GM23248 (cell line): ENCODE results near the gene INHBB. TPM values are rescaled to one million over a fixed set of nuclear protein-coding genes. Genes with fewer than 3 reads are reported as not detected.

ENCODE experiments used
- DNase-seq: peaks from one replicate; pipeline ENCODE4 v3.0.0-alpha.2; 2015
- H2AFZ ChIP-seq: fragments of 200-600 bp; sonication (generic); 2 replicates; pipeline ENCODE4 v1.6.1; 2016; ENCODE audit warnings: antibody characterized with exemption
- H3F3A ChIP-seq: fragments of 200-600 bp; sonication (generic); 2 replicates; pipeline ENCODE4 v1.6.1; 2016; ENCODE audit warnings: mild to moderate bottlenecking, antibody characterized with exemption, mixed run types; ENCODE audit not compliant: insufficient read depth
- H3K27ac ChIP-seq: fragments of 200-600 bp; sonication (generic); 2 replicates; pipeline ENCODE4 v1.5.1; 2016; ENCODE audit warnings: mild to moderate bottlenecking
- H3K27me3 ChIP-seq: fragments of 200-600 bp; sonication (generic); replicated peaks from 2 replicates; pipeline ENCODE4 v1.6.1; 2016; ENCODE audit warnings: mild to moderate bottlenecking; ENCODE audit not compliant: insufficient read depth
- H3K36me3 ChIP-seq: fragments of 200-600 bp; sonication (generic); 2 replicates; pipeline ENCODE4 v1.6.1; 2016; ENCODE audit warnings: low read depth, mild to moderate bottlenecking
- H3K4me1 ChIP-seq: fragments of 200-600 bp; sonication (generic); 2 replicates; pipeline ENCODE4 v1.6.1; 2016; ENCODE audit warnings: mild to moderate bottlenecking; ENCODE audit not compliant: insufficient read depth
- H3K4me2 ChIP-seq: fragments of 200-600 bp; sonication (generic); one replicate; pipeline ENCODE4 v1.6.1; 2016; ENCODE audit warnings: mild to moderate bottlenecking; ENCODE audit not compliant: unreplicated experiment
- H3K4me3 ChIP-seq: fragments of 200-600 bp; sonication (generic); 2 replicates; pipeline ENCODE4 v1.5.1; 2016; ENCODE audit warnings: mild to moderate bottlenecking
- H3K79me2 ChIP-seq: fragments of 200-600 bp; sonication (generic); 2 replicates; pipeline ENCODE4 v1.6.1; 2016; ENCODE audit warnings: mild to moderate bottlenecking; ENCODE audit not compliant: insufficient read depth
- H3K9ac ChIP-seq: fragments of 200-600 bp; sonication (generic); 2 replicates; pipeline ENCODE4 v1.6.1; 2016; ENCODE audit warnings: mild to moderate bottlenecking
- H3K9me2 ChIP-seq: fragments of 200-600 bp; sonication (generic); 2 replicates; pipeline ENCODE4 v1.6.1; 2016; ENCODE audit warnings: mixed run types, mild to moderate bottlenecking, moderate library complexity; ENCODE audit not compliant: insufficient read depth
- H3K9me3 ChIP-seq: fragments of 200-600 bp; sonication (generic); one replicate; pipeline ENCODE4 v1.6.1; 2017; ENCODE audit warnings: low read depth
- H4K20me1 ChIP-seq: fragments of 200-600 bp; sonication (generic); 2 replicates; pipeline ENCODE4 v1.6.0; 2016; ENCODE audit not compliant: insufficient read depth
- EZH2 ChIP-seq: fragments of 200-600 bp; sonication (generic); IDR thresholded peaks from 2 replicates; pipeline ENCODE4 v1.6.1; 2018; ENCODE audit warnings: antibody characterized with exemption, mild to moderate bottlenecking; ENCODE audit not compliant: insufficient read depth, poor library complexity, severe bottlenecking
- EZH2phosphoT487 ChIP-seq: fragments of 200-600 bp; sonication (generic); IDR thresholded peaks from 2 replicates; pipeline ENCODE4 v1.6.1; 2018; ENCODE audit warnings: antibody characterized with exemption, moderate library complexity, mild to moderate bottlenecking, low read depth; ENCODE audit not compliant: insufficient read depth
- WGBS, 2 experiments: methylation state at CpG; one replicate each; pipeline ENCODE4 v1.1.6; 2015 to 2017; ENCODE audit warnings: low lambda C conversion rate in 2 of 2, low coverage in 1 of 2; ENCODE audit errors: missing lambda C conversion rate in 2 of 2; 5-methylcytosine and 5-hydroxymethylcytosine counted together
- in situ Hi-C: fragments of 300-500 bp; cut with MboI; formaldehyde crosslinking; loops from 2 replicates; pipeline ENCODE4 v1.15.0; 2020
- polyA plus RNA-seq: library from polyadenylated mRNA; unstranded; fragments of >200 nt; fragmentation: Nextera tagmentation; extraction: Ambion mirVana; gene quantifications from 2 replicates; pipeline ENCODE4 v1.2.1, GENCODE V29; 2016
- total RNA-seq: library from RNA; depleted of rRNA; stranded (reverse); fragments of >200 nt; shearing (Covaris generic); gene quantifications from 2 replicates; pipeline ENCODE4 v1.2.3, GENCODE V29; 2014

Gene INHBB
- total and polyA plus RNA-seq, 2 experiments from 2014 or later: 0.49 to 5.6 TPM

- Histone ChIP-seq H3F3A (peaks cover 18% of the 10 kb centered on the region), H3K4me1 (peaks cover 6% of the 10 kb centered on the region; the same call in 1 of the 2 replicates), H3K9me2 (no peaks in the 10 kb centered on the region), H2AFZ (no peak overlapping the region), H3K27ac (no peak overlapping the region), H3K9me3 (no peaks in the 10 kb centered on the region), H3K36me3 (no peaks in the 10 kb centered on the region; the same call in 1 of the 2 replicates), H3K27me3 (no peaks in the 10 kb centered on the region), H3K9ac (no peak overlapping the region), H4K20me1 (no peaks in the 10 kb centered on the region), H3K4me3 (no peak overlapping the region), H3K79me2 (no peaks in the 10 kb centered on the region), H3K4me2 (no peak overlapping the region)
- TF ChIP-seq EZH2phosphoT487 (no peak), EZH2 (no peak)
- DNase-seq: no peak
- in situ Hi-C loops: no loop called here
- WGBS, 2 experiments: 89 to 90% methylated on average over 10 of the region's 10 CpGs
Observed at GRCh38 chr2:120300385-120300784, 45.6 kb upstream of the INHBB start.

DNA sequence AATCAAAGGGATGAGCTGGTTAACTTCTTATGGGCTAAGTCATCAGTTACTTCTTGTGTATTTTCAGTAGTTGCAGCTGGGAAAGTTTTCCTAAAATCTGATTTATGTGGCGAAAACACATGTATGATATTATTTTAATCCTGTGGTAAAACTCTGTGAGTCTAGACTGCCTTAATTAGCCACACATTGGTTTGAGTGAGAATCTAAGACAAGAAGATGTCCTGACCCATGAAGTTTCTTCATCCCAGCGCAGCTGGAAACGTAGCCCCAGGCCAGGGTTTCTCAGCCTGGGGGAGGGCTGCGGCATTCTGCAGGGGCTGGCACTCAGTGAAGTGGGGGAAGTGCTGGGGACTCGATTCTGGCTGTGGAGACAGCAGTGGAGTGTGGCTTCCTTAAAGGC lies 44.7 kb upstream of the INHBB start:
- Histone ChIP-seq H3K4me3 (no peak overlapping the region), H3K79me2 (no peaks in the 10 kb centered on the region), H3K4me2 (no peak overlapping the region), H3K9me3 (no peaks in the 10 kb centered on the region), H3K27ac (no peak overlapping the region), H3F3A (peaks cover 18% of the 10 kb centered on the region), H3K4me1 (peaks cover 6% of the 10 kb centered on the region; the same call in 1 of the 2 replicates), H3K9me2 (no peaks in the 10 kb centered on the region), H4K20me1 (no peaks in the 10 kb centered on the region), H3K27me3 (no peaks in the 10 kb centered on the region), H3K9ac (no peak overlapping the region), H2AFZ (no peak overlapping the region), H3K36me3 (no peaks in the 10 kb centered on the region; the same call in 1 of the 2 replicates)
- no peak for DNase-seq
- no peak for TF ChIP-seq EZH2phosphoT487
- no peak for TF ChIP-seq EZH2
- in situ Hi-C loops: no loop called here
- 72 to 79% methylated on average over 5 of the region's 5 CpGs for WGBS, 2 experiments

DNA sequence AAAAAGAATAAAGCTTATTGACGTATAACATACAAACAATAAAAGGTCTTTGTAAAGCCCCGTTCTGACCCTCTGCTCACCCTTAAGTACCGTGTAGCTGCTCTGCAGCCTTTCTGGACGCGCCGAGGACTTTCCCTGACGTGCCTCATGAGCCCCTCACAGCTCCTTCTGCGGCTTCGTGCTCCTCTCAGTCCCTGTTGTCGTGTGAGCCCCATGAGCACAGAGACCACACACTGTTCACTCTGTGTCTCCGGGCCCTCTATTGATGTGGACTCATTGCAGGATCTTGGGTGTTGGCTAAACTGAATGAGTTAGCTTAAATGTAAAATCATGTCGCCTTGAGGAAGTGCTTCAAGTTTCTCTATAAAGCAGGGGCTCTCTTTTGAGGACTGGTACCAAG lies 43.6 kb upstream of the INHBB start:
- no peaks in the 10 kb centered on the region; the same call in 1 of the 2 replicates for H3K36me3 ChIP-seq
- no peaks in the 10 kb centered on the region for H3K27me3 ChIP-seq
- TF ChIP-seq EZH2: no peak
- TF ChIP-seq EZH2phosphoT487: no peak
- no peak overlapping the region for H3K27ac ChIP-seq
- DNase-seq: no peak
- H4K20me1 ChIP-seq: no peaks in the 10 kb centered on the region
- peaks cover 6% of the 10 kb centered on the region; the same call in 1 of the 2 replicates for H3K4me1 ChIP-seq
- peaks cover 17% of the 10 kb centered on the region for H3F3A ChIP-seq
- no peak overlapping the region for H3K4me3 ChIP-seq
- H3K9ac ChIP-seq: no peak overlapping the region
- 89 to 93% methylated on average over 12 of the region's 12 CpGs for WGBS, 2 experiments
- in situ Hi-C loops: no loop called here
- H3K79me2 ChIP-seq: no peaks in the 10 kb centered on the region
- no peaks in the 10 kb centered on the region for H3K9me3 ChIP-seq
- H2AFZ ChIP-seq: no peak overlapping the region
- no peaks in the 10 kb centered on the region for H3K9me2 ChIP-seq
- H3K4me2 ChIP-seq: no peak overlapping the region

DNA sequence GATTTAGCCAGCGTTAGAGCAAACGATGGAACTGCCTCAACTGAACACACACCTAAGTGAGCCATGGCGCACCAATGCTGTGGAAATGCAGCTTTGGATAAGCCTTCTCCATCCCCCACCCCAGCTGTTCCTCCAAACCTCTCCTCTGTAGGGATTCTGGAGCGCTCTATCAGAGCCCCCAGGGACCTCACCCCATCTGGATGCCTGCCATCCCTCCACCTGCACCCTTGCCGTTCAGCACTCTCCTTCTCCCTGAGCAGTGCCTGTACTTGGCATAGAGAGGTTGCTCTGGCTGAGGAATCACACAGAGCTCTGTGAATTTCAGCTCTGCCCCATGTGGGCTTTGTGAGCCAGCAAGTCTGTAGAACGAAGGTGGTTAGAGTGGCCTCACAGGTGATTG lies 42.8 kb upstream of the INHBB start:
- no peaks in the 10 kb centered on the region for H3K9me2 ChIP-seq
- 95 to 97% methylated on average over 6 of the region's 6 CpGs for WGBS, 2 experiments
- no peaks in the 10 kb centered on the region for H3K27me3 ChIP-seq
- H3K9me3 ChIP-seq: no peaks in the 10 kb centered on the region
- no peak overlapping the region for H2AFZ ChIP-seq
- peaks cover 8% of the 10 kb centered on the region; the same call in 1 of the 2 replicates for H3F3A ChIP-seq
- H3K27ac ChIP-seq: no peak overlapping the region
- H3K9ac ChIP-seq: no peak overlapping the region
- no peak overlapping the region for H3K4me2 ChIP-seq
- in situ Hi-C loops: no loop called here
- no peaks in the 10 kb centered on the region for H3K4me1 ChIP-seq
- H3K4me3 ChIP-seq: no peak overlapping the region
- no peaks in the 10 kb centered on the region for H3K79me2 ChIP-seq
- TF ChIP-seq EZH2phosphoT487 (no peak), EZH2 (no peak)
- no peak for DNase-seq
- no peaks in the 10 kb centered on the region for H4K20me1 ChIP-seq
- H3K36me3 ChIP-seq: no peaks in the 10 kb centered on the region; the same call in 1 of the 2 replicates

- H3K9me2 ChIP-seq: no peaks in the 10 kb centered on the region
- no peak overlapping the region for H3K27ac ChIP-seq
- H3K79me2 ChIP-seq: no peaks in the 10 kb centered on the region
- no peaks in the 10 kb centered on the region for H4K20me1 ChIP-seq
- H3K4me1 ChIP-seq: no peaks in the 10 kb centered on the region
- H3K27me3 ChIP-seq: no peaks in the 10 kb centered on the region
- TF ChIP-seq EZH2phosphoT487: no peak
- TF ChIP-seq EZH2: no peak
- no peaks in the 10 kb centered on the region for H3F3A ChIP-seq
- H3K9me3 ChIP-seq: no peaks in the 10 kb centered on the region
- no peak for DNase-seq
- H2AFZ ChIP-seq: no peak overlapping the region
- H3K9ac ChIP-seq: no peak overlapping the region
- H3K4me2 ChIP-seq: no peak overlapping the region
- H3K36me3 ChIP-seq: no peaks in the 10 kb centered on the region; the same call in 1 of the 2 replicates
- H3K4me3 ChIP-seq: no peak overlapping the region
- in situ Hi-C loops: no loop called here
- WGBS, 2 experiments: 76 to 84% methylated on average over 6 of the region's 6 CpGs
Observed at GRCh38 chr2:120305296-120305695, 40.6 kb upstream of the INHBB start.
